Body of pancreas (tissue), 4 donors: ENCODE data around the gene TMEM145.

ENCODE experiments used
- POLR2A ChIP-seq, 3 donors: fragments of 450-650 bp; IDR thresholded peaks; one replicate each; pipeline ENCODE4 v1.6.1; 2016; ENCODE audit warnings: antibody characterized with exemption in 3 of 3, mild to moderate bottlenecking in 2 of 3
- TF ChIP-seq, protein P1 (sequence below), 7 experiments: fragments of 450-650 bp in 4 of 7; fragments of 200-600 bp in 3 of 7; sonication (generic) in 3 of 7; IDR thresholded peaks; one replicate each; pipeline ENCODE4 v1.5.1; 2016 to 2019; ENCODE audit warnings: antibody characterized with exemption in 7 of 7

- TF ChIP-seq, protein P1, sequence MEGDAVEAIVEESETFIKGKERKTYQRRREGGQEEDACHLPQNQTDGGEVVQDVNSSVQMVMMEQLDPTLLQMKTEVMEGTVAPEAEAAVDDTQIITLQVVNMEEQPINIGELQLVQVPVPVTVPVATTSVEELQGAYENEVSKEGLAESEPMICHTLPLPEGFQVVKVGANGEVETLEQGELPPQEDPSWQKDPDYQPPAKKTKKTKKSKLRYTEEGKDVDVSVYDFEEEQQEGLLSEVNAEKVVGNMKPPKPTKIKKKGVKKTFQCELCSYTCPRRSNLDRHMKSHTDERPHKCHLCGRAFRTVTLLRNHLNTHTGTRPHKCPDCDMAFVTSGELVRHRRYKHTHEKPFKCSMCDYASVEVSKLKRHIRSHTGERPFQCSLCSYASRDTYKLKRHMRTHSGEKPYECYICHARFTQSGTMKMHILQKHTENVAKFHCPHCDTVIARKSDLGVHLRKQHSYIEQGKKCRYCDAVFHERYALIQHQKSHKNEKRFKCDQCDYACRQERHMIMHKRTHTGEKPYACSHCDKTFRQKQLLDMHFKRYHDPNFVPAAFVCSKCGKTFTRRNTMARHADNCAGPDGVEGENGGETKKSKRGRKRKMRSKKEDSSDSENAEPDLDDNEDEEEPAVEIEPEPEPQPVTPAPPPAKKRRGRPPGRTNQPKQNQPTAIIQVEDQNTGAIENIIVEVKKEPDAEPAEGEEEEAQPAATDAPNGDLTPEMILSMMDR (IDR thresholded peaks at IDR 0.05), result no peak
- TF ChIP-seq POLR2A (IDR thresholded peaks at IDR 0.05), result no peak
Observed at GRCh38 chr19:42327381-42327780, 14.3 kb downstream of the TMEM145 start.
